ENCODE measurements around the gene IRX1. TPM values are rescaled to one million over a fixed set of nuclear protein-coding genes. Genes with fewer than 3 reads are reported as not detected.

IRX1 gene
- total RNA-seq, 1 donor from 2014 or later = not detected

GRCh38 chr5:3650868-3651267, 55.2 kb downstream of the IRX1 start:
- no peaks in the 10 kb centered on the region for H3K36me3 Mint-ChIP-seq (ENCODE audit: low read depth)
- DNase-seq = no peak
- no peak overlapping the region for H3K27ac Mint-ChIP-seq
- no peaks in the 10 kb centered on the region for H3K4me1 Mint-ChIP-seq
- no peaks in the 10 kb centered on the region for H3K27me3 Mint-ChIP-seq
- intact Hi-C loops (cut with micrococcal nuclease) = no loop called here
- H3K4me3 Mint-ChIP-seq = no peak overlapping the region
- peaks cover 5% of the 10 kb centered on the region for H3K9me3 Mint-ChIP-seq
